Upper lobe of right lung (tissue), 1 donor: ENCODE results near the gene RPL13. TPM values are rescaled to one million over a fixed set of nuclear protein-coding genes. Genes with fewer than 3 reads are reported as not detected.

Experiments
- ATAC-seq: fragments of 200-7000 bp; cut with Tn5 transposase; one replicate; pipeline ENCODE4 v1.9.1; 2020; ENCODE audit warnings: mild to moderate bottlenecking, moderate library complexity
- DNase-seq: peaks from one replicate; pipeline ENCODE4 v3.0.0-alpha.2; 2020
- H3K27ac ChIP-seq: fragments of 200-600 bp; one replicate; pipeline ENCODE4 v1.8.0; 2022
- H3K27me3 ChIP-seq: fragments of 200-600 bp; one replicate; pipeline ENCODE4 v1.8.0; 2022; ENCODE audit warnings: mild to moderate bottlenecking
- H3K36me3 ChIP-seq: fragments of 200-600 bp; one replicate; pipeline ENCODE4 v1.8.0; 2022
- H3K4me1 ChIP-seq: fragments of 200-600 bp; one replicate; pipeline ENCODE4 v1.8.0; 2022
- H3K4me3 ChIP-seq: fragments of 200-600 bp; one replicate; pipeline ENCODE4 v1.8.0; 2022; ENCODE audit warnings: mild to moderate bottlenecking
- H3K9me3 ChIP-seq: fragments of 200-600 bp; one replicate; pipeline ENCODE4 v1.8.0; 2022
- CTCF ChIP-seq: fragments of 200-600 bp; IDR thresholded peaks from one replicate; pipeline ENCODE4 v1.8.0; 2022; ENCODE audit warnings: antibody characterized with exemption
- intact Hi-C: fragments of 100-400 bp; cut with DNase I; formaldehyde crosslinking; loops from one replicate; pipeline ENCODE4 v1.11.0; 2022
- total RNA-seq: library from RNA; stranded (reverse); fragmentation: NEBNext Ultra II Directional; extraction: Animal tissue kit (Norgen Biotek cat#: 25700); gene quantifications from one replicate; pipeline ENCODE4 v1.2.1, GENCODE V29; 2021
- donor health status: DM: no; HTN: yes; CAD: no; lungs with severe emphysema.

RPL13 gene
- total RNA-seq, 1 donor from 2014 or later = 1,795 TPM

- intact Hi-C loops = no loop called here
- DNase-seq = no peak
Measured at GRCh38 chr16:89538286-89538685, 22.2 kb upstream of the RPL13 start.

GRCh38 chr16:89540557-89540956, 19.9 kb upstream of the RPL13 start:
- H3K27me3 ChIP-seq = no peaks in the 10 kb centered on the region
- no peak overlapping the region for H3K4me3 ChIP-seq
- H3K4me1 ChIP-seq = no peaks in the 10 kb centered on the region
- H3K27ac ChIP-seq = no peak overlapping the region
- H3K36me3 ChIP-seq = peaks cover 42% of the 10 kb centered on the region
- intact Hi-C loops = no loop called here
- DNase-seq (no peak), ATAC-seq (no peak)
- TF ChIP-seq CTCF = no peak
- H3K9me3 ChIP-seq = no peaks in the 10 kb centered on the region

More at GRCh38 chr16:89538286-89538685, 22.2 kb upstream of the RPL13 start:
- Histone ChIP-seq H3K4me3 (no peak overlapping the region), H3K9me3 (no peaks in the 10 kb centered on the region), H3K27ac (no peak overlapping the region), H3K27me3 (no peaks in the 10 kb centered on the region), H3K36me3 (peaks cover 56% of the 10 kb centered on the region), H3K4me1 (peaks cover 10% of the 10 kb centered on the region)
- no peak for ATAC-seq
- no peak for TF ChIP-seq CTCF

GRCh38 chr16:89541792-89542191, 18.7 kb upstream of the RPL13 start:
- H3K27ac ChIP-seq = no peak overlapping the region
- H3K9me3 ChIP-seq = no peaks in the 10 kb centered on the region
- H3K4me3 ChIP-seq = no peak overlapping the region
- intact Hi-C loops = no loop called here
- H3K4me1 ChIP-seq = no peaks in the 10 kb centered on the region
- TF ChIP-seq CTCF = no peak
- H3K27me3 ChIP-seq = no peaks in the 10 kb centered on the region
- peaks cover 46% of the 10 kb centered on the region for H3K36me3 ChIP-seq
- ATAC-seq (no peak), DNase-seq (no peak)

- Histone ChIP-seq H3K9me3 (no peaks in the 10 kb centered on the region), H3K4me1 (no peaks in the 10 kb centered on the region), H3K27me3 (no peaks in the 10 kb centered on the region), H3K36me3 (peaks cover 55% of the 10 kb centered on the region), H3K27ac (no peak overlapping the region), H3K4me3 (no peak overlapping the region)
- ATAC-seq = no peak
- TF ChIP-seq CTCF = no peak
- no peak for DNase-seq
- intact Hi-C loops = no loop called here
Measured at GRCh38 chr16:89544113-89544512, 16.4 kb upstream of the RPL13 start.

- no peaks in the 10 kb centered on the region for H3K27me3 ChIP-seq
- no peaks in the 10 kb centered on the region for H3K9me3 ChIP-seq
Measured at GRCh38 chr16:89544713-89545043, 15.8 kb upstream of the RPL13 start.

More at GRCh38 chr16:89544713-89545043, 15.8 kb upstream of the RPL13 start:
- Histone ChIP-seq H3K27ac (no peak overlapping the region), H3K4me1 (no peaks in the 10 kb centered on the region), H3K36me3 (peaks cover 60% of the 10 kb centered on the region), H3K4me3 (no peak overlapping the region)
- intact Hi-C loops = no loop called here
- TF ChIP-seq CTCF = no peak
- ATAC-seq (no peak), DNase-seq (no peak)
